Limb (tissue), 2 donors: ENCODE measurements around the gene ASCL1.

Experiments
- DNase-seq, 2 donors: peaks; one replicate each; pipeline ENCODE4 v3.0.0-alpha.2; 2016; ENCODE audit errors: extremely low spot score in 2 of 2

ASCL1 gene

DNA sequence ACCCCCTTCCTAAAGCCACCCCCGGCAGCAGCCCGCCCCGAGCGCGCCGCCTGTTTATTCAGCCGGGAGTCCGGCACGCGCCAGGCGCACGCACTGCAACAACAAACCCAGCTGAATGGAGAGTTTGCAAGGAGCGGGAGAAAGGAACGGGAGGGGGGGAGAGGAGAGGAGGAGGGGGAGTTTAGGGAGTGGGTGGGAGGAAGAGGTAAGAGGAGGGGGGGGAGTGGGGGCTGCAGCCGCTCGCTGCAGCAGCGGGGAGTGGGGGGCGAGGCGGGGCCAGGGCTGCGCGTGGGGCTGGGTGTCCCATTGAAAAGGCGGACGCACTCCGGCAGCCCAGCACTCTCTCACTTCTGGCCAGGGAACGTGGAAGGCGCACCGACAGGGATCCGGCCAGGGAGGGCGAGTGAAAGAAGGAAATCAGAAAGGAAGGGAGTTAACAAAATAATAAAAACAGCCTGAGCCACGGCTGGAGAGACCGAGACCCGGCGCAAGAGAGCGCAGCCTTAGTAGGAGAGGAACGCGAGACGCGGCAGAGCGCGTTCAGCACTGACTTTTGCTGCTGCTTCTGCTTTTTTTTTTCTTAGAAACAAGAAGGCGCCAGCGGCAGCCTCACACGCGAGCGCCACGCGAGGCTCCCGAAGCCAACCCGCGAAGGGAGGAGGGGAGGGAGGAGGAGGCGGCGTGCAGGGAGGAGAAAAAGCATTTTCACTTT is at the start of gene ASCL1:
Gene ASCL1, plus strand, starts transcription at position 336 of the 712 bp plus-strand sequence. CDS start 571 bp downstream, outside the sequence.
- DNase-seq, result peak in 1 of 2 donors; percentile 76

DNA sequence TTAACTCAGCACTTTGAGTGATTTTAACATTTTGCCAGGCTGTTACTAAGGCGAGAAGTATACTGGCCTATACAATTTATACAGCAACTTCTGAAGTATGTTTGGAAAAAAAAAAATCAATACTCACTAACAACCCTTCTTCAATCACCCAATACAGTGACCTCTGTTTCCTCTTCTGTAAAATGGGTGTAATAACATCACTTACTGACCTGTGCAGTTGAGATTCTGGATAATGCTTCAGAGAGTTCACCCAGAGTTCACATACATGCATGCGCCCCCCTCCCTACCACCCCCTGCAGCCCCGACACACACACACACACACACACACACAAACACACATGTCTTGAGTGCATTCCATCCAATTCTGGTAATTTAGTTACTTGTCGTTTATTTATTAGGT is 49.6 kb upstream of the ASCL1 start:
- DNase-seq, result no peak

- no peak for DNase-seq
These were observed 47.3 kb upstream of the ASCL1 start for GRCh38 chr12:102910137-102910536.

GRCh38 chr12:102910792-102911191 is 46.7 kb upstream of the ASCL1 start:
- DNase-seq, result no peak

- DNase-seq, result no peak
These were observed 46.2 kb upstream of the ASCL1 start for GRCh38 chr12:102911320-102911719.

GRCh38 chr12:102912258-102912657 is 45.2 kb upstream of the ASCL1 start:
- DNase-seq, result no peak

DNA sequence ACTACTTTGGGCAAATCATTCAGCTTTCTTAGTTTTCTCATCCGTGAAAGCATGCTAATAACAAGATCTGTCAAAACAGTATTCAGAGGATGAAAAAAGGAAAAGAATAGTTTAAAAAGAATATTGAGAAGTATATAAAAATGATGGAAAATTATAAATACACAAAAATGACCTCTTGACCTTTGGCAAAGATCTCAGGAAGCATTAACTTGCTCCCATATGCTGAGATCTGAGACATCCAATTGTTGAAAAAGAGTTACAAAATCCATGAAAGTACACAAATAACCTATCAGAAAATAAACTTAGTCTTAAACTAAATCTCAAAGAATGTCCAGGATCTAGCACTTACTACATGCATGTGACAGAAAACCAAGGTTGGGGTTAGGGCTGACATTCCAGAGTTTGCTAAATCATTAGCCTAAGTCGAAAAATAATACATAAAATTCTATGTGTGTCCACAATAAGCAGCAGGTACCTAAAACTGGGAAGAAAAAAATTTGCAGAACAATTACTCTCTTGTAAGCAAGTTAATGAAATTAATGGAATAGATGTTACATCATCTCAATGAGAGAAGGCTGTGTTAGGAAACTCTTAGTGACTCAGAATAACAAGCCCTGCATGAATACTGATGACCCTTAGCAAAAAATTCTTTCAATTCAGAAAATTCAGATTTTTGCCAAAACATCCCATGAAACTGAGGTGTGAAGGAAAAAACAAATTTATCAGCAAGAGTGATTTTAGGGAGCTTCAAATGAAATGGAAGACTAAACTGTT is 43.8 kb upstream of the ASCL1 start:
- DNase-seq, result no peak

- no peak for DNase-seq
These were observed 41.0 kb upstream of the ASCL1 start for GRCh38 chr12:102916252-102917025.

DNA sequence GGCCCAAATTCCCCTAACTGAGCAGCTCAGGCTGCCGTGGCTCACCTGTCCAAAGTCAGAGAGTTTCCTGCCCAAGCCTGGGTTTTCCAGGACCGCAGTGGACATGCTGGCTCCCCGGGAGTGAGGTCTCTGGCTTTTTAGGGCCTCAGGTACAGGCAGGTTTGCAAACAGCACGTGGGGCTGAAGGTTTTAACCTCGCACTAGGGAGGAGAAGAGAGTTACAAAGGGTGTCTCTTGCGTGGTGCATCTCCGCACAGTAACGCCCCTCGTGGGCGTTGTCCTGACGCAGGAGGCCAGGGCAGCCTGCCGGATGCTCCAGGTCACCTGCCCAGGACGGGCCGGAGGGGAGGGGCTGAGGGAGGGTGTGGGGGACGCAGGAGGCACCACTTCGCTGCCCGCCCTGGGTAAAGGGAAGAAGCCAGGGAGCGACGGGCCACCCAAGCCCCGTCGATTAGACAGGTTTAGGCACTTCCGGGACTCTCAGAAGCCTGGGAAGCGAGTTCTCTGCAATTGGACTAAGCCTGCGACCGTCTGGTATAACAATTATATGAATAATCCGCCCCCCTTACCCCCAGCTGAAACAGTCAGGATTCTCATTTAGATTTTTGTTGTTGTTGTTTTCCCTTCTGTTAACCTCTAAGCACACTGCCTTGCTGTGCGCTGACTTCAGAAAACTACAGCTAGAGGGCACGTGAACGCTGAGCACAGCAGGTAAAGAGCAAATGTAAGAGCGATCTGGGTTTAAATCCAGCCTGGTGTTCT is 40.3 kb upstream of the ASCL1 start, which contains the start of gene PAH:
Gene PAH, minus strand, starts transcription at position 219 of the 762 bp plus-strand sequence. Its CDS starts 114 bp downstream, at position 105.
- DNase-seq, result no peak

- DNase-seq, result no peak
These were observed 38.6 kb upstream of the ASCL1 start for GRCh38 chr12:102918840-102919239.

DNA sequence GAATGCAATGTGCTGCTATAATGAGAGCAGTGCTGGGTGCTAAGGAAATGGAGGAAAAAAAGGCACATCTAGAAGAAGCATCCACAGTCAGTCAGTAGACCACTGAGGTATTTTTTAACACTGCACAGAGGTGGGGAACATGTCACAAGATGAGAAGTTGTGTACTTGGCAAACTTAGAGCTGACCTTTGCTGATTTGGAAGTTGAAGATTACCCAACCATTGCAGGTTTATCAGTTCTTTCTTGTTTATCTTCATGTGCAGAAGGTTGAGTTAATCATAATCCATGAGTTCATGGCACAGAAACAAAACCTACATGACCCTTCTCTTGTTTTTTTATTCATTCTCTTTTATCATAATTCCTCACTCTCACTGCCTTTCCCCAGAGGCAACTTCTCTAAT is 37.2 kb upstream of the ASCL1 start:
- DNase-seq, result no peak

- no peak for DNase-seq
These were observed 36.2 kb upstream of the ASCL1 start for GRCh38 chr12:102921240-102921639.

- no peak for DNase-seq
These were observed 30.3 kb upstream of the ASCL1 start for GRCh38 chr12:102927220-102927619.

DNA sequence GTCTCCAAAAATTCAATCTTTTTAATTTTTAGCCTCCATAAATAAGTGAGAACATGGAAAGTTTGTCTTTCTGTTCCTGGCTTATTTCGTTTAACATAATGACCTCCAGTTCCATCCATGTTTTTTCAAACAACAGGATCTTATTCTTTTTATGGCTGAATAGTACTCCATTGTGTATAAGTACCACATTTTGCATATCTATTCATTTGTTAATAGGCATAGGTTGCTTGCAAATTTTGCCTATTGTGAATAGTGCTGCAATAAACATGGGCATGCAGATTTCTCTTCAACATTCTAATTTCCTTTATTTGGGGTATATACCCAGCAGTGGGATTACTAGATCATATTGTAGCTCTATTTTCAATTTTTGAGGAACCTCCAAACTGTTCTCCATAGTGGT is 24.3 kb upstream of the ASCL1 start:
- DNase-seq, result no peak

- DNase-seq, result no peak
These were observed 18.4 kb upstream of the ASCL1 start for GRCh38 chr12:102939059-102939458.

- no peak for DNase-seq
These were observed 17.7 kb upstream of the ASCL1 start for GRCh38 chr12:102939670-102940222.

DNA sequence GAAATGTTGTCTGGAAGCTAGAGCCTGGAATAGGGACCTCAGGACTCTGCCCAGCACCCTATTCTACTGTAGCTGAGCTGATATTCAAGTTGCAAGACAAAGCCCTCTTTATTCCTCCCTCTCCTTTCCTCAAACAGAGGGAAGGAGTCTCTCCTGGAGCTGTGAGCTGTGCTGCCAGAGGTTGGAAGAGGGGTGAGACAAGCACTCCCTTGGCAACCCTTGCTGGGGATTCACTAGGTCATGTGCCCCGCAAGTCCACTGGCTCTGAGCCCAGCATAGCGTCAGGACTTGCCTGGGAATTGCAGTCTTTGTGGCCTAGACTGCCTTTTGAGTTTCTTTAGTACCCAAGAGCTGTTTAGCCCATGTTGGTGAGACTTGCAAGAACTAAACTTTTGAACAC is 11.4 kb upstream of the ASCL1 start:
- DNase-seq, result no peak

DNA sequence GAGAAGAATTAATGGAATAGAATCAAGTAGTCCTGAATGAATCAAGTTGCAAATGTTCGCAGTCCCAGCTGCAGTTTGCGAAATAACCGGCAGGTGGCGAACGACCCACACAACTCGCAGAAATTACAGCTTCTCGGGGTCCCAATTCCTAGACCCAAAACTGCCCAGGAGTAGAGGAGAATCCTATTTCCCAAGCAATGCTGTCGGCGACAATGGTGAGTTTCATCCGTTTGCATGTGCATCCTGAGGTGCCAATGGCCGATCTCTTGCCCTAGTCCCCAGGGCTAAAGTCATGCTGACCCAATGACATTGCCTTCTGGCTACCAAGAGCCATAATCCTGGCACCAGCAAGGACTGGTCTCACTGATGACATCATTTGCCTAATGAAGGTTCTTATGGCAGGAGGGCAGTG is 8.5 kb upstream of the ASCL1 start:
- peak; percentile 15 to 86 for DNase-seq

DNA sequence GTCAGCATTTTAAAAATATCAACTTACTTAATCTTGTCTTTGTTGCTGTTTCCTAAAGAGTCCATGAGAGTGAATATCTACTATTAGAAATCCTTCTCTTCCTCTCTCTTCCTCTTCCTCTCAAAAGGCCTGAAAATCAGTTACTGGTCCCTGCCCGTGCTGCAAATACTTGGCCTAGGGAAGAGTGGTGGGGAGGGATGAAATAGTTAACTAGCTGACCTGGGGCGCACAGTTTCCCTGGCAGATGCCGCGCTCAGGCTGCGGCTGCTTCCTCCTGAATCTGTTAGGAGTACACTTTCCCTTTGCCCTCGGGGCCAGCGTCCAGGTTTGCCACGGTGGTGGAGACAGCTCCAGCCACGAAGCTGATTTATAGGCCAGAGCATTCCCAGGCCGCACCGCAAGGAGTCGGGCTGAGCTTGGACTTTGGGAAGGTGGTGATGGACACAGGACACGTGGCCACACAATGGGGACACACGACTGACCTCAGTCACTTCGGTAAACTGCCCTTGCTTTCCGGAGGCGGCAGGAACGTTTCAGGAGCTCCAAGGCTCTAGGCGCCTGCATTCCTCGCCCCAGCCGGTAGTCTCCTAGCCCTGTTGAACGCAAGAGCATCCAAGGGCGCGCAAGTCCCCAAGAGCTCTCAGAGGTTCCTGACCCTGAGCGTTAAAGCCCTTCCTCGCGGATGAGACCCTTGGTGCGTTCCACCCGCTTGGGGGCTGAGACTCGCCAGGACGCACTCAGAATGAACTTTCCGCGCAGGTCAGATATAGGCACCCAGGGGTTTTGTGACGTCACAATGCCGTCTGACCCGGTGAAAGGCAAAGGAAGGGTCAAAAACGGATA is 7.1 kb upstream of the ASCL1 start:
- peak in 1 of 2 donors; percentile 47 for DNase-seq
